Measurements from ENCODE around the gene GNB5.
"Not testable (repeated sequence)": the region's sequence is repeated elsewhere in the genome, so short reads cannot be mapped to it uniquely, and the experiment has no call there.

Gene GNB5

DNA sequence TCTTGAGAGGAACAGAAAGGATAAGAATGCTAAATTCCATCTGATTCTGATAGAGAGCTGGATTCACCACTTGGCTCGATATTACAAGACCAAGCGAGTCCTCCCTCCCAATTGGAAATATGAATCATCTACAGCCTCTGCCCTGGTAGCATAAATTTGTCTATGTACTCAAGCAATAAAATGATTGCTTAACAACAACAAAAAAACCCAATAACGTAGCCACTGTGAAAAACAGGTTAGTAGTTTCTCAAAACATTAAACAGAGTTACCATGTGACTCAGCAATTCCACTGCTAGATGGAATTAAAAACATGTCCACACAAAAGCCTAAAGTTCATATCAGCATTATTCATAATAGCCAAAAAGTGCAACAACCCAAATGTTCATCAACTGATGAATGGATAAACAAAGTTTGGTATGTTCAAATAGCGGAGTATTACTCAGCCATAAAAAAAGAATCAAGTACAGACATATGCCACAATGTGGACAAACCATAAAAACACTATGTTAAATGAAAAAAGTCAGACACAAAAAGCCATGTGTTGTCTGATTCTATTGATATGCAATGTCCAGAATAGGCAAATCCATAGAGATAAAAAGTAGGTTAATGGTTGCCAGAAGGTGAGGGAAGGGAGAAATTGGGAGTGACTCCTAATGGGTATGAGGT lies 95.5 kb downstream of the GNB5 start:
- no peak overlapping the region for H3K4me3 Mint-ChIP-seq
- H3K9me3 Mint-ChIP-seq: peaks cover under 1% of the 10 kb centered on the region

GRCh38 chr15:52094811-52095584 lies 96.2 kb downstream of the GNB5 start:
- no peaks in the 10 kb centered on the region for H3K36me3 Mint-ChIP-seq (ENCODE audit: low read depth)
- H3K9me3 Mint-ChIP-seq: peaks cover 7% of the 10 kb centered on the region
- peaks cover 4% of the 10 kb centered on the region for H3K27me3 Mint-ChIP-seq
- DNase-seq: no peak
- no peak overlapping the region for H3K27ac Mint-ChIP-seq
- no peak overlapping the region for H3K4me3 Mint-ChIP-seq
- no peaks in the 10 kb centered on the region for H3K4me1 Mint-ChIP-seq (ENCODE audit: low read depth)

More for the DNA sequence above, 95.5 kb downstream of the GNB5 start:
- no peak for DNase-seq
- no peaks in the 10 kb centered on the region for H3K27me3 Mint-ChIP-seq
- H3K4me1 Mint-ChIP-seq (ENCODE audit: low read depth): no peaks in the 10 kb centered on the region
- no peak overlapping the region for H3K27ac Mint-ChIP-seq
- no peaks in the 10 kb centered on the region for H3K36me3 Mint-ChIP-seq (ENCODE audit: low read depth)

- Mint-ChIP-seq H3K36me3 (ENCODE audit: low read depth) (no peaks in the 10 kb centered on the region), H3K27ac (no peak overlapping the region), H3K9me3 (peaks cover 12% of the 10 kb centered on the region), H3K27me3 (peaks cover 4% of the 10 kb centered on the region), H3K4me3 (no peak overlapping the region), H3K4me1 (ENCODE audit: low read depth) (no peaks in the 10 kb centered on the region)
- DNase-seq: no peak
Observed at GRCh38 chr15:52093539-52094510, 97.4 kb downstream of the GNB5 start.

GRCh38 chr15:52093167-52093538 lies 98.0 kb downstream of the GNB5 start:
- Mint-ChIP-seq H3K4me1 (ENCODE audit: low read depth) (no peaks in the 10 kb centered on the region), H3K36me3 (ENCODE audit: low read depth) (no peaks in the 10 kb centered on the region), H3K27me3 (peaks cover 4% of the 10 kb centered on the region), H3K27ac (no peak overlapping the region), H3K9me3 (peaks cover 12% of the 10 kb centered on the region), H3K4me3 (no peak overlapping the region)
- DNase-seq: no peak

GRCh38 chr15:52090193-52090592 lies 101.0 kb downstream of the GNB5 start:
- Mint-ChIP-seq H3K27me3 (peaks cover 4% of the 10 kb centered on the region), H3K36me3 (ENCODE audit: low read depth) (no peaks in the 10 kb centered on the region), H3K4me3 (no peak overlapping the region), H3K27ac (no peak overlapping the region), H3K9me3 (peaks cover 12% of the 10 kb centered on the region), H3K4me1 (ENCODE audit: low read depth) (no peaks in the 10 kb centered on the region)
- DNase-seq: no peak

DNA sequence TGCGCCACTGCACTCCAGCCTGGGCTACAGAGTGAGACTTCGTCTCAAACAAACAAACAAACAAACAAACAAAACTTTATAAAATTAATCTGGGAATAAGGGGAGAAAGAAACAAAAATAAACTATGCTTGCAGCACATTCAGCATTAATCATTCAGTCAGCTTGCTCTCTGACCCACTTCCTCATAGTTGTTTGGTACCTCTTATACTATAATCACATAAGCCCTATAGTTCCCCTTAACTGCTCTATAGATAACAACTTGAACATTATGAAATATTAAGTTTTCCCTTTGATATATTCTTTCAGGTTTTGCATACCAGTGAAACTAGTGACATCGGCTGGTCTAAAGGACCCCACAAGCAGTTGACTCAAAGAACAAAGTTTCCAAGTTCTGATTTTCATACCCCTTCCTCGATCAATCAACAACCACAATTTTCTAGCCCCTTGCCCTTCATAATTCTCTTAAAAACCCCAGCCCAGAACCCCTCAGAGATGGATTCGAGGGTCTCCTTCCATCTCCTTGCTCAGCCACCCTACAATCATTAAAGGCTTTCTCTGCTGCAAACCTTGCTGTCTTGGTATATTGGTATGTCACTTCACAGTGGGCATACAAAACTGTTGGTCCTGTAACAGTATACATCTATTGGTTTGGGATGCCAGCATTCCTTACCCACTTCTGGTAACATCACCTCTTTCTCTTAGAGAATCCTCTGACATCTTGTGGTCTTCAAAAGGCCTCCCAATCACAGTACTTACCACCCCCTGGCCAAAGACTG lies 105.0 kb downstream of the GNB5 start:
- no peak overlapping the region for H3K4me3 Mint-ChIP-seq
- no peak for DNase-seq
- H3K36me3 Mint-ChIP-seq (ENCODE audit: low read depth): no peaks in the 10 kb centered on the region
- H3K27me3 Mint-ChIP-seq: peaks cover 4% of the 10 kb centered on the region
- no peak overlapping the region for H3K27ac Mint-ChIP-seq
- peaks cover 12% of the 10 kb centered on the region for H3K9me3 Mint-ChIP-seq
- H3K4me1 Mint-ChIP-seq (ENCODE audit: low read depth): peaks cover 12% of the 10 kb centered on the region

DNA sequence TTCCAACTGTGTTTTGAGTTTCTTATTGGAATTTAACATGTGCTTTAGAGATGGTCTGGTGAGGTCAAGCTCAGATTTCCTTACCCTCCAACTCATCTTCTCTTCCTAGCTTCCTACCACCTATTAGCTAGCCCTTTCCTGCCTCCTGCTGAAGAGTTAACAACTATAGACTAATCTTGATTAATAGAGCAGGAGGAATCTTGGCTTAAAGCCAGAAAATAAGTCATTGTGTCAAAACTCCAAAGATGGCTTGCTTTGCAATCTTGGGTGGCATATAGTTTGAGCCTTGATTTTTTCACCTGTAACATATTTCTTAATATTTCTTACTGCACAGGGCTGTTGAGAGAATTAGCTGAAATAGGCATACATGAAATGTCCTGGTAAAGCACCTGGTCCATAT lies 105.9 kb downstream of the GNB5 start:
- peaks cover 8% of the 10 kb centered on the region for H3K9me3 Mint-ChIP-seq
- no peaks in the 10 kb centered on the region for H3K36me3 Mint-ChIP-seq (ENCODE audit: low read depth)
- peaks cover 2% of the 10 kb centered on the region for H3K27me3 Mint-ChIP-seq
- H3K27ac Mint-ChIP-seq: no peak overlapping the region
- H3K4me1 Mint-ChIP-seq (ENCODE audit: low read depth): peaks cover 12% of the 10 kb centered on the region
- no peak for DNase-seq
- H3K4me3 Mint-ChIP-seq: no peak overlapping the region

- Mint-ChIP-seq H3K36me3 (ENCODE audit: low read depth) (no peaks in the 10 kb centered on the region), H3K9me3 (no peaks in the 10 kb centered on the region), H3K27me3 (no peaks in the 10 kb centered on the region), H3K4me3 (no peak overlapping the region), H3K4me1 (ENCODE audit: low read depth) (peaks cover 14% of the 10 kb centered on the region), H3K27ac (no peak overlapping the region)
- DNase-seq: no peak
Observed at GRCh38 chr15:52083603-52084002, 107.6 kb downstream of the GNB5 start.

DNA sequence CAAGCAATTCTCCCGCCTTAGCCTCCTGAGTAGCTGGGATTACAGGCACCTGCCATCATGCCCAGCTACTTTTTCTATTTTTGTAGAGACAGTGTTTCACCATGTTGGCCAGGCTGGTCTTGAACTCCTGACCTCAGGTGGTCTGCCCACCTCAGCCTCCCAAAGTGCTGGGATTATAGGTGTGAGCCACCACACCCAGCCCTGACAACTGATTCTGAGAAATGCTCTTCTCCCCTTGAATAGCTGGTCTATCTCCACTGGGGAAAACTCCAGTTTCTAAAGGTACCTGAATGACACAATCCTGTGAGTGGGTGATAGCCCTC lies 108.2 kb downstream of the GNB5 start:
- H3K9me3 Mint-ChIP-seq; H3K27ac Mint-ChIP-seq; DNase-seq; H3K4me3 Mint-ChIP-seq; H3K36me3 Mint-ChIP-seq (ENCODE audit: low read depth); H3K27me3 Mint-ChIP-seq: not testable (repeated sequence)
- H3K4me1 Mint-ChIP-seq (ENCODE audit: low read depth): peaks cover 14% of the 10 kb centered on the region

DNA sequence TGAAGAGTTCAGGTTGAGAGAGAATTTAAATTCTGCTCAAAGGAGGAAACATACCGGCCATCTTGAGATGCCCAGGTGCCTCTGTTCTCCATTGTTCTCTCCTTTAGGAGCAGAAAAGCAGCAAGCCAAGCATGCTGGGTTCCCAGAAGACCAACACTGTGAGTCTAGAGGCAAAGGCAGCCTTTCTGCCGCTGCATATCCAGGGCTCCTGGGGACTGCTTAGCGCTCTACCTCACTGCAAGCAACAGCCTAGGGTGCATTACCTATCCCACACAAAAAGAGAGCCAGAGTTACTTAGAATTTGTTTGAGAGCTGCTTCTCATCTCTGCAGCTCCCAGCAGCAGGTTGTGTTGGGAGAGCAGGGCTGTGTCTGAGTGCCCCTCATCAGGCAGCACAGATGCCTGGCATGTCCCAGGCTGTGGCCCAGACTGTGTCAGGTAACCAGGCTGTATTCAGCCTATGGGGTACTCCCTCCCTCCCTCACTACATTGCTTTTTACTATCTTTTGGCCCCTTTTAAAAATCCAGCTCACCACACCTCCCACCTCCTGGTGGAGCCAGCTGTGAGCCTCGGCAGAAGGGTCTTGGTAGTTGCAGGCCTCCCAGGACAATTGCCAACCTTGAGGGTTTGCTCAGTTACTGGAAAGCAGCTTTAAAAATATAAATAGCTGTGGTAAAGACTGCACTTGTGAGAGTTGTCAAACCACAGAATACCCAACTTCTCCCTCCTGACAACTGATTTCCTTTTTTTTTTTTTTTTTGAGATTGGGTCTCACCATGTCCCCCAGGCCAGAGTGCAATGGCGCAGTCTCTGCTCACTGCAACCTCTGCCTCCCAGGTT lies 108.8 kb downstream of the GNB5 start:
- H3K27me3 Mint-ChIP-seq: no peaks in the 10 kb centered on the region
- no peaks in the 10 kb centered on the region for H3K9me3 Mint-ChIP-seq
- H3K4me1 Mint-ChIP-seq (ENCODE audit: low read depth): peaks cover 14% of the 10 kb centered on the region
- no peak overlapping the region for H3K4me3 Mint-ChIP-seq
- no peak overlapping the region for H3K27ac Mint-ChIP-seq
- no peak for DNase-seq
- no peaks in the 10 kb centered on the region for H3K36me3 Mint-ChIP-seq (ENCODE audit: low read depth)

- peaks cover 22% of the 10 kb centered on the region for H3K4me1 Mint-ChIP-seq (ENCODE audit: low read depth)
- H3K4me3 Mint-ChIP-seq: no peak overlapping the region
- H3K36me3 Mint-ChIP-seq (ENCODE audit: low read depth): no peaks in the 10 kb centered on the region
- no peak for DNase-seq
- H3K9me3 Mint-ChIP-seq: no peaks in the 10 kb centered on the region
- no peak overlapping the region for H3K27ac Mint-ChIP-seq
- H3K27me3 Mint-ChIP-seq: no peaks in the 10 kb centered on the region
Observed at GRCh38 chr15:52080706-52081392, 110.3 kb downstream of the GNB5 start.

GRCh38 chr15:52080031-52080430 lies 111.2 kb downstream of the GNB5 start:
- Mint-ChIP-seq H3K9me3 (no peaks in the 10 kb centered on the region), H3K36me3 (ENCODE audit: low read depth) (no peaks in the 10 kb centered on the region), H3K4me3 (no peak overlapping the region), H3K27me3 (no peaks in the 10 kb centered on the region), H3K27ac (no peak overlapping the region), H3K4me1 (ENCODE audit: low read depth) (peaks cover 22% of the 10 kb centered on the region)
- no peak for DNase-seq

Data from activated T-cell treated with anti-CD3 and anti-CD28 coated beads, Interleukin-2, amount 50 U/mL, for 24 hours (primary cell).